Lung (tissue), 12 donors: Measurements from ENCODE around the gene DYNLT2. TPM values are rescaled to one million over a fixed set of nuclear protein-coding genes. Genes with fewer than 3 reads are reported as not detected.

Experiments
- ATAC-seq: fragments of 200-7000 bp; cut with Tn5 transposase; one replicate; pipeline ENCODE4 v1.9.1; 2020; ENCODE audit warnings: moderate number of reproducible peaks; ENCODE audit not compliant: insufficient read depth, low FRiP score
- DNase-seq, 3 donors: peaks; one replicate each; pipeline ENCODE4 v3.0.0-alpha.2; 2013 to 2017
- H3K27ac ChIP-seq, 2 donors: one replicate each; pipeline ENCODE4 v1.5.1; 2013; ENCODE audit warnings: mild to moderate bottlenecking in 2 of 2, moderate library complexity in 2 of 2, control low read depth in 1 of 2, inconsistent platforms in 1 of 2, low read depth in 1 of 2, low read length in 1 of 2
- H3K27me3 ChIP-seq, 3 donors: one replicate each; pipeline ENCODE4 v1.5.1; 2013; ENCODE audit warnings: low read length in 2 of 3; ENCODE audit not compliant: control insufficient read depth in 3 of 3, insufficient read depth in 3 of 3
- H3K36me3 ChIP-seq, 4 donors: one replicate each; pipeline ENCODE4 v1.5.1; 2013; ENCODE audit warnings: low read length in 4 of 4, mild to moderate bottlenecking in 1 of 4, moderate library complexity in 1 of 4; ENCODE audit not compliant: control insufficient read depth in 4 of 4, insufficient read depth in 4 of 4
- H3K4me1 ChIP-seq, 5 donors: one replicate each; pipeline ENCODE4 v1.5.1; 2013; ENCODE audit warnings: low read length in 5 of 5, mild to moderate bottlenecking in 2 of 5, moderate library complexity in 1 of 5; ENCODE audit not compliant: control insufficient read depth in 5 of 5, insufficient read depth in 5 of 5
- H3K4me3 ChIP-seq: one replicate; pipeline ENCODE4 v1.5.1; 2013; ENCODE audit warnings: mild to moderate bottlenecking, control low read depth, moderate library complexity
- H3K9ac ChIP-seq, 2 donors: one replicate each; pipeline ENCODE4 v1.5.1; 2013; ENCODE audit warnings: low read length in 2 of 2, control low read depth in 1 of 2; ENCODE audit not compliant: insufficient read depth in 1 of 2
- H3K9me3 ChIP-seq, 4 donors: one replicate each; pipeline ENCODE4 v1.5.1; 2013; ENCODE audit warnings: low read length in 3 of 4, mild to moderate bottlenecking in 1 of 4, moderate library complexity in 1 of 4; ENCODE audit not compliant: control insufficient read depth in 4 of 4, insufficient read depth in 3 of 4
- WGBS, 2 donors: extraction: QIAGEN DNeasy Blood & Tissue Kit; methylation state at CpG; one replicate each; pipeline ENCODE4 v1.1.7; 2013; 5-methylcytosine and 5-hydroxymethylcytosine counted together
- polyA plus RNA-seq, 2 donors: library from polyadenylated mRNA; stranded (reverse); fragments of 200-250 nt; gene quantifications; one replicate each; pipeline ENCODE4 v1.2.1, GENCODE V29; 2013
- total RNA-seq, 2 donors: library from RNA; depleted of rRNA in 1 of 2; stranded (reverse); fragments of >200 nt in 1 of 2; gene quantifications; one replicate each; pipeline ENCODE4 v1.2.1, GENCODE V29; 2014 to 2021
- TF ChIP-seq, protein P1 (sequence below): IDR thresholded peaks from 2 replicates; pipeline ENCODE4 v1.5.1; 2012; ENCODE audit warnings: mild to moderate bottlenecking; ENCODE audit errors: control extremely low read depth, extremely low read depth
- donor health status: control.
- donor health status: control.
- donor health status: Bipolar disorder and iron deficiency.
- donor health status: healthy.
- donor health status: DM: yes; HTN: yes; CAD: no.

DYNLT2 gene
- total and polyA plus RNA-seq, 4 donors, result 0.69 to 5.2 (median 2.4) TPM

DNA sequence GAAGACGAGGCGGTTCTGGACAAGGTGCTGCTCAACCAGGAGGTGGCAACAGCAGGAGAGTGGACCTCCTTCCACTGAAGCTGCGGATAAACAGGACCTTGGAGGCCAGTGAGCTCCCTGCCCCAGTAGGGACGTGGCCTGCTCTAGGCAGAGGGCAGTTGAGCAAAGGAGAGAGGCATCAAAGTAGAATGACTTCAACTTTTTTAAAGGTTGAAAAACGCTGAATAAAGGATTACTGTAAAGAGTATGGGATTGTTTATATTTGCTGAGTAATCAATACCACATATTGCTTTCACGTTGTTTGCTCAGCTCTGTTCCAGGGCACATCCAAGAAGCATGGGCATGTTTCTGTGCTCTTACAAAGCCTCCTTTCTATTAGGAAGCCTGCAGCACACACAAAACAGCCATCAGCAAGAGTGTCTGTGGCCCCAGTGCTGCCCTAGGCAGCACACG, 48.1 kb upstream of the DYNLT2 start:
- ATAC-seq (no peak), DNase-seq (no peak)
- Histone ChIP-seq H3K4me1 (peaks cover 0 to 15% (median 6%) of the 10 kb centered on the region in 5 donors), H3K27me3 (peaks cover 0 to 9% (median 7%) of the 10 kb centered on the region in 3 donors), H3K4me3 (no peak overlapping the region), H3K9me3 (no peaks in the 10 kb centered on the region), H3K27ac (no peak overlapping the region), H3K9ac (no peak overlapping the region), H3K36me3 (no peaks in the 10 kb centered on the region)
- TF ChIP-seq, protein P1, sequence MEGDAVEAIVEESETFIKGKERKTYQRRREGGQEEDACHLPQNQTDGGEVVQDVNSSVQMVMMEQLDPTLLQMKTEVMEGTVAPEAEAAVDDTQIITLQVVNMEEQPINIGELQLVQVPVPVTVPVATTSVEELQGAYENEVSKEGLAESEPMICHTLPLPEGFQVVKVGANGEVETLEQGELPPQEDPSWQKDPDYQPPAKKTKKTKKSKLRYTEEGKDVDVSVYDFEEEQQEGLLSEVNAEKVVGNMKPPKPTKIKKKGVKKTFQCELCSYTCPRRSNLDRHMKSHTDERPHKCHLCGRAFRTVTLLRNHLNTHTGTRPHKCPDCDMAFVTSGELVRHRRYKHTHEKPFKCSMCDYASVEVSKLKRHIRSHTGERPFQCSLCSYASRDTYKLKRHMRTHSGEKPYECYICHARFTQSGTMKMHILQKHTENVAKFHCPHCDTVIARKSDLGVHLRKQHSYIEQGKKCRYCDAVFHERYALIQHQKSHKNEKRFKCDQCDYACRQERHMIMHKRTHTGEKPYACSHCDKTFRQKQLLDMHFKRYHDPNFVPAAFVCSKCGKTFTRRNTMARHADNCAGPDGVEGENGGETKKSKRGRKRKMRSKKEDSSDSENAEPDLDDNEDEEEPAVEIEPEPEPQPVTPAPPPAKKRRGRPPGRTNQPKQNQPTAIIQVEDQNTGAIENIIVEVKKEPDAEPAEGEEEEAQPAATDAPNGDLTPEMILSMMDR, result no peak
- 82 to 88% methylated on average over 7 of the region's 7 CpGs for WGBS, 2 donors

DNA sequence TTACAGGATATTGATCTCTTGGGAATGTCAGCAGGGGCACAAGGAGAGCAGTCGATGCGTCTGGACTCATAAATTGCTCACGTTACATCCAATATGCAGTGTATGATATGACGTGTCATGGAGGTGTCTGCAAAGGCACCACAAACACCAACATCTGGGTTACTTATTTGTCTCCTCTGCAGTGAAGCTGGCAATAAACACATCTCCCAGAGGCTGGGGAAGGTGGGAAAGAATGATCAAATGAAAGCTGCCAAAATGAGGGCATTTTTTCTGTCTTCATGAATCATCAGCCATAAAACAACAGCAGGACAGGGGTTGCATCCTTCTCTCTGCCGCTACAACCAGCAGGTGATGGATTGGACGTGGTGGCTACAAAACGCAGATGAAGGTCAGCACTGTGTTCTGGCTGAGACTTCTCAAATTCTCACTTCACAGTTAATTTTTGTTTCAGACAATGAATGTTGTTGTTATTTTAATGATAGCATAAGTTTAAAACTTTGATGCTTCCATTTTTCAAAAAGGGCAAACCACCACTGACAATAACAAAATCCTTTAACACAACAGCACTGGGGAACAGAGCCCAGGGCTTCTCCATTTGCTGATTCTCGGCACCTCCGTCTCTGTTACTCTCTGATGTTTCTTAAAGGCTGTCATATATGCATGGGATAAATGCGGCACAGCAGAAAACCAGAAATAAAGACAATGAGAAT, 47.5 kb upstream of the DYNLT2 start:
- 81 to 85% methylated on average over 10 of the region's 10 CpGs for WGBS, 2 donors
- no peak for DNase-seq
- peaks cover 0 to 16% (median 6%) of the 10 kb centered on the region in 5 donors for H3K4me1 ChIP-seq

DNA sequence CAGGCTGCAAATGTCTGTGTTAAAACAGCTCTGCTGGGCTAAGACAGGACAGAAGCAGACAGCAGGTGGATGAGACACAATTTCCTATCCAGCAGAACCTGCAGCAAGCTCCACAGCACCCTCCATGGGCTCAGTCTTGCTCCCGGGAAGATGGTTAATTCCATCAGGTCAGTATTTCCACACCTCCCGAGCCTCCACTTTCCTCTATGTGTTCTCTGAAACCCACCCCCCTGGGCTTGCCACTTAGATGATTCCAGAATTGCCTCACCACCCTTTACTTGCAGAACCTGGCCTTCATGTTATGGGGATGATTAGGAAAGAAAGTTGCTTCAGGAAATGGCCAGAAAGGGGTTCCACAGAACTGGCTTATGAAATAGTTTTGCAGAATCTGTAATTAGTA, 43.8 kb upstream of the DYNLT2 start:
- no peak for DNase-seq

More for the DNA sequence above, 47.5 kb upstream of the DYNLT2 start:
- ATAC-seq, result no peak
- H3K36me3 ChIP-seq, result no peaks in the 10 kb centered on the region
- H3K27ac ChIP-seq, result no peak overlapping the region
- no peaks in the 10 kb centered on the region for H3K9me3 ChIP-seq
- TF ChIP-seq, protein P1, result no peak
- no peak overlapping the region for H3K9ac ChIP-seq
- H3K27me3 ChIP-seq, result peaks cover 0 to 9% (median 4%) of the 10 kb centered on the region in 3 donors
- H3K4me3 ChIP-seq, result no peak overlapping the region

More for the DNA sequence above, 43.8 kb upstream of the DYNLT2 start:
- 50 to 62% methylated on average over 2 of the region's 2 CpGs for WGBS, 2 donors
- Histone ChIP-seq H3K27me3 (peaks cover 0 to 15% (median 12%) of the 10 kb centered on the region in 3 donors), H3K9ac (no peak overlapping the region), H3K4me3 (no peak overlapping the region), H3K36me3 (no peaks in the 10 kb centered on the region), H3K4me1 (peaks cover 0 to 12% (median 3%) of the 10 kb centered on the region in 5 donors), H3K9me3 (no peaks in the 10 kb centered on the region), H3K27ac (no peak overlapping the region)
- no peak for ATAC-seq
- TF ChIP-seq, protein P1, result no peak
